ENCODE data around the gene MTPN. TPM values are rescaled to one million over a fixed set of nuclear protein-coding genes. Genes with fewer than 3 reads are reported as not detected.

Gene MTPN
- total RNA-seq, 1 experiment from 2014 or later = 98.2 TPM

DNA sequence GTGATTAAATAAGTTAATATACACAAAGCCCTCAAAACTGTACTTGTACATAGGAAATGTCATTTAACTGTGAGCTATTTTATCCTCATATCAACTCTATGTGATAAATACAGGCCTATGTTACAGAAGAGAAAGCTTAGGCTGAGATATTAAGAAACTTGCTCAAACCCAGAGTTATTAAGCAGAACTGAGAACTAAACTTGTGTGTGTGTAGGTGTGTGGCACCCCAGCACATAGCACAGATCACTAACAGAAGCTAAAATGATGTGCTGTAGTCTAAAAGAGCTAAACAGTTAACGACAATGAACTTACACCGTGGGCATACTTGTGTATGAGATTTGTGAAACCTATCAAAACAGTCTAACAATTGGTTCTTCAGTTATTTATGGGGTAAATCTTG is 34.5 kb downstream of the MTPN start:
- no peak overlapping the region for H3K23ac ChIP-seq (ENCODE audit: insufficient read length, low read depth, low read length)
- H3K4me2 ChIP-seq (ENCODE audit: insufficient read depth, insufficient read length, low read length) = no peak overlapping the region
- no peak overlapping the region for H4K91ac ChIP-seq (ENCODE audit: insufficient read length, low read depth, low read length)
- Mint-ChIP-seq H3K36me3 (ENCODE audit: insufficient read depth in 1 of 3, low read depth in 3 of 3) (peaks cover 0 to 5% (median 1%) of the 10 kb centered on the region in 3 experiments; a peak in 2 of 7 replicates), H3K4me1 (peaks cover 22% of the 10 kb centered on the region in 2 experiments), H3K27ac (no peak overlapping the region), H3K9me3 (no peaks in the 10 kb centered on the region), H3K4me3 (no peak overlapping the region), H3K27me3 (ENCODE audit: low read depth) (no peaks in the 10 kb centered on the region)
- no peak overlapping the region for H3K14ac ChIP-seq (ENCODE audit: insufficient read depth, low read length)
- no peak overlapping the region for H3K56ac ChIP-seq (ENCODE audit: insufficient read length, low read depth, low read length)
- H2BK120ac ChIP-seq (ENCODE audit: low read depth, low read length, poor library complexity, severe bottlenecking) = no peak overlapping the region
- H3K4ac ChIP-seq (ENCODE audit: low read depth, low read length) = no peak overlapping the region
- H2BK12ac ChIP-seq (ENCODE audit: insufficient read length, low read depth, low read length) = no peak overlapping the region
- no peak for TF ChIP-seq CTCF (conservative IDR thresholded peaks at IDR 0.05)
- no peaks in the 10 kb centered on the region for H3K79me2 ChIP-seq (ENCODE audit: insufficient read depth, low read length)
- no peaks in the 10 kb centered on the region for H4K20me1 ChIP-seq (ENCODE audit: control insufficient read depth, insufficient read depth, insufficient read length)
- no peaks in the 10 kb centered on the region for H3K23me2 ChIP-seq (ENCODE audit: insufficient read length, low read depth, low read length, poor library complexity, severe bottlenecking)
- H2BK5ac ChIP-seq (ENCODE audit: insufficient read length, low read length) = no peak overlapping the region
- no peak overlapping the region for H4K5ac ChIP-seq (ENCODE audit: insufficient read length, low read depth, low read length)
- H3K4me1 ChIP-seq (ENCODE audit: insufficient read depth, low read length) = no peaks in the 10 kb centered on the region; the same call in 1 of the 2 replicates
- H2BK15ac ChIP-seq (ENCODE audit: low read depth, low read length) = no peak overlapping the region
- H3K9ac ChIP-seq (ENCODE audit: extremely low read depth, insufficient read length, low read length) = no peak overlapping the region
- no peak overlapping the region for H2AFZ ChIP-seq (ENCODE audit: low read length)
- H2BK20ac ChIP-seq (ENCODE audit: low read depth, low read length, poor library complexity, severe bottlenecking) = no peak overlapping the region
- no peak overlapping the region for H2AK5ac ChIP-seq (ENCODE audit: insufficient read length, low read length)
- peaks cover 3% of the 10 kb centered on the region for H3K79me1 ChIP-seq (ENCODE audit: insufficient read depth, low read depth, low read length, poor library complexity, severe bottlenecking)
- no CpG with 5 or more reads among the region's 2 CpGs for WGBS (ENCODE audit: extremely low coverage, insufficient read length, low lambda C conversion rate)
- H3K27ac ChIP-seq (ENCODE audit: insufficient read length, low read depth, low read length) = no peak overlapping the region
- H3K18ac ChIP-seq (ENCODE audit: insufficient read length, low read depth, low read length) = no peak overlapping the region
- H4K8ac ChIP-seq (replicated peaks; ENCODE audit: insufficient read length, low read depth, low read length) = no peak overlapping the region
- no peaks in the 10 kb centered on the region for H3K27me3 ChIP-seq (ENCODE audit: insufficient read depth, low read length)
- no peaks in the 10 kb centered on the region for H3K9me3 ChIP-seq (ENCODE audit: control insufficient read depth, low read depth, low read length)
- no peak for DNase-seq
- no peak overlapping the region for H3T11ph ChIP-seq (ENCODE audit: low read length)

Data from H9 (cell line).